HL-60/S4 treated with phorbol 12-myristate 13-acetate at 8.2 ng/mL for 4 days and 3 days (cell line): ENCODE measurements around the gene CLSTN2.

Experiments used
- in situ Hi-C: fragments of 300-500 bp; cut with MboI; formaldehyde crosslinking; loops from 2 replicates; pipeline ENCODE4 v1.15.0; 2022; ENCODE audit warnings: low sequenced_read_pairs

The CLSTN2 gene

GRCh38 chr3:140091143-140091542 is 156.2 kb downstream of the CLSTN2 start:
- in situ Hi-C loops = no loop called here

- in situ Hi-C loops = no loop called here
Observed at GRCh38 chr3:140092848-140093536, 158.0 kb downstream of the CLSTN2 start.

- in situ Hi-C loops = no loop called here
Observed at GRCh38 chr3:140093742-140094141, 158.8 kb downstream of the CLSTN2 start.

GRCh38 chr3:140094487-140094886 is 159.5 kb downstream of the CLSTN2 start:
- in situ Hi-C loops = no loop called here

- in situ Hi-C loops = no loop called here
Observed at GRCh38 chr3:140096037-140096436, 161.1 kb downstream of the CLSTN2 start.

GRCh38 chr3:140097874-140098635 is 163.1 kb downstream of the CLSTN2 start:
- in situ Hi-C loops = no loop called here

- in situ Hi-C loops = no loop called here
Observed at GRCh38 chr3:140100479-140100878, 165.5 kb downstream of the CLSTN2 start.

- in situ Hi-C loops = no loop called here
Observed at GRCh38 chr3:140103166-140103565, 168.2 kb downstream of the CLSTN2 start.

GRCh38 chr3:140103986-140104645 is 169.1 kb downstream of the CLSTN2 start:
- in situ Hi-C loops = no loop called here

- in situ Hi-C loops = no loop called here
Observed at GRCh38 chr3:140113996-140114788, 179.2 kb downstream of the CLSTN2 start.

GRCh38 chr3:140114789-140115080 is 179.8 kb downstream of the CLSTN2 start:
- in situ Hi-C loops = no loop called here

GRCh38 chr3:140117096-140117526 is 182.1 kb downstream of the CLSTN2 start:
- in situ Hi-C loops = no loop called here

- in situ Hi-C loops = no loop called here
Observed at GRCh38 chr3:140122183-140122582, 187.2 kb downstream of the CLSTN2 start.

GRCh38 chr3:140128217-140128616 is 193.2 kb downstream of the CLSTN2 start:
- in situ Hi-C loops = no loop called here

GRCh38 chr3:140128631-140129030 is 193.6 kb downstream of the CLSTN2 start:
- in situ Hi-C loops = no loop called here

GRCh38 chr3:140129768-140130284 is 194.8 kb downstream of the CLSTN2 start:
- in situ Hi-C loops = no loop called here

GRCh38 chr3:140131895-140132294 is 196.9 kb downstream of the CLSTN2 start:
- in situ Hi-C loops = no loop called here

GRCh38 chr3:140134231-140134965 is 199.4 kb downstream of the CLSTN2 start:
- in situ Hi-C loops = no loop called here

GRCh38 chr3:140135461-140135860 is 200.5 kb downstream of the CLSTN2 start:
- in situ Hi-C loops = no loop called here

- in situ Hi-C loops = no loop called here
Observed at GRCh38 chr3:140143367-140144069, 208.5 kb downstream of the CLSTN2 start.
